H9 (cell line): Measurements from ENCODE around the gene TTLL1. TPM values are rescaled to one million over a fixed set of nuclear protein-coding genes. Genes with fewer than 3 reads are reported as not detected.

Source experiments
- DNase-seq: peaks from one replicate; pipeline ENCODE4 v3.0.0-alpha.2; 2017
- H2AFZ ChIP-seq: one replicate; pipeline ENCODE4 v1.6.1; 2013; ENCODE audit warnings: mild to moderate bottlenecking, low read length, control low read depth, moderate library complexity
- H2AK5ac ChIP-seq: 2 replicates; pipeline ENCODE4 v1.6.1; 2013; ENCODE audit warnings: low read length, control low read depth, mixed read lengths; ENCODE audit not compliant: insufficient read length
- H2BK120ac ChIP-seq: one replicate; pipeline ENCODE4 v1.6.1; 2013; ENCODE audit warnings: low read depth, mild to moderate bottlenecking, low read length, control low read depth, inconsistent platforms; ENCODE audit not compliant: poor library complexity, severe bottlenecking
- H2BK12ac ChIP-seq: 2 replicates; pipeline ENCODE4 v1.6.1; 2013; ENCODE audit warnings: low read length, control low read depth, mixed read lengths, low read depth; ENCODE audit not compliant: insufficient read length
- H2BK15ac ChIP-seq: 2 replicates; pipeline ENCODE4 v1.6.1; 2013; ENCODE audit warnings: low read depth, low read length, control low read depth
- H2BK20ac ChIP-seq: one replicate; pipeline ENCODE4 v1.6.1; 2013; ENCODE audit warnings: low read depth, mild to moderate bottlenecking, low read length, control low read depth, inconsistent platforms; ENCODE audit not compliant: poor library complexity, severe bottlenecking
- H2BK5ac ChIP-seq: 2 replicates; pipeline ENCODE4 v1.6.1; 2013; ENCODE audit warnings: low read length, control low read depth, mixed read lengths; ENCODE audit not compliant: insufficient read length
- H3K14ac ChIP-seq: 2 replicates; pipeline ENCODE4 v1.6.1; 2013; ENCODE audit warnings: low read length, control low read depth; ENCODE audit not compliant: insufficient read depth
- H3K18ac ChIP-seq: 2 replicates; pipeline ENCODE4 v1.6.1; 2013; ENCODE audit warnings: low read depth, mild to moderate bottlenecking, mixed read lengths, low read length, control low read depth; ENCODE audit not compliant: insufficient read length
- H3K23ac ChIP-seq: 2 replicates; pipeline ENCODE4 v1.6.1; 2013; ENCODE audit warnings: low read length, control low read depth, mixed read lengths, low read depth; ENCODE audit not compliant: insufficient read length
- H3K23me2 ChIP-seq: 2 replicates; pipeline ENCODE4 v1.6.1; 2013; ENCODE audit warnings: low read depth, mild to moderate bottlenecking, mixed read lengths, low read length, control low read depth; ENCODE audit not compliant: insufficient read length, poor library complexity, severe bottlenecking
- H3K27ac ChIP-seq: 2 replicates; pipeline ENCODE4 v1.5.1; 2013; ENCODE audit warnings: low read length, control low read depth, mixed read lengths, low read depth; ENCODE audit not compliant: insufficient read length
- H3K27me3 ChIP-seq: 2 replicates; pipeline ENCODE4 v1.6.1; 2013; ENCODE audit warnings: low read length, control low read depth, inconsistent platforms; ENCODE audit not compliant: insufficient read depth
- H3K4ac ChIP-seq: 2 replicates; pipeline ENCODE4 v1.6.1; 2013; ENCODE audit warnings: low read depth, mild to moderate bottlenecking, control low read depth, inconsistent platforms, low read length, moderate library complexity
- H3K4me1 ChIP-seq: 2 replicates; pipeline ENCODE4 v1.6.1; 2013; ENCODE audit warnings: low read length, control low read depth, inconsistent platforms; ENCODE audit not compliant: insufficient read depth
- H3K4me2 ChIP-seq: 2 replicates; pipeline ENCODE4 v1.6.1; 2013; ENCODE audit warnings: low read length, control low read depth, mixed read lengths; ENCODE audit not compliant: insufficient read length, insufficient read depth
- H3K56ac ChIP-seq: 2 replicates; pipeline ENCODE4 v1.6.1; 2013; ENCODE audit warnings: low read depth, mild to moderate bottlenecking, mixed read lengths, low read length, control low read depth; ENCODE audit not compliant: insufficient read length
- H3K79me1 ChIP-seq: 2 replicates; pipeline ENCODE4 v1.6.1; 2013; ENCODE audit warnings: low read depth, mild to moderate bottlenecking, moderate library complexity, low read length, control low read depth, inconsistent platforms; ENCODE audit not compliant: insufficient read depth, poor library complexity, severe bottlenecking
- H3K79me2 ChIP-seq: 2 replicates; pipeline ENCODE4 v1.6.1; 2013; ENCODE audit warnings: low read length, control low read depth, inconsistent platforms; ENCODE audit not compliant: insufficient read depth
- H3K9ac ChIP-seq: 2 replicates; pipeline ENCODE4 v1.6.1; 2013; ENCODE audit warnings: low read length, control low read depth, mixed read lengths; ENCODE audit not compliant: insufficient read length; ENCODE audit errors: extremely low read depth
- H3K9me3 ChIP-seq: one replicate; pipeline ENCODE4 v1.6.1; 2013; ENCODE audit warnings: low read depth, low read length, inconsistent platforms; ENCODE audit not compliant: control insufficient read depth
- H3T11ph ChIP-seq: one replicate; pipeline ENCODE4 v1.6.1; 2013; ENCODE audit warnings: mild to moderate bottlenecking, low read length, control low read depth, inconsistent platforms
- H4K20me1 ChIP-seq: one replicate; pipeline ENCODE4 v1.6.1; 2013; ENCODE audit not compliant: control insufficient read depth, insufficient read length, insufficient read depth
- H4K5ac ChIP-seq: 2 replicates; pipeline ENCODE4 v1.6.1; 2013; ENCODE audit warnings: low read depth, mild to moderate bottlenecking, mixed read lengths, low read length, control low read depth; ENCODE audit not compliant: insufficient read length
- H4K8ac ChIP-seq: replicated peaks from 2 replicates; pipeline ENCODE4 v1.6.1; 2013; ENCODE audit warnings: low read length, control low read depth, mixed read lengths, low read depth; ENCODE audit not compliant: insufficient read length
- H4K91ac ChIP-seq: 2 replicates; pipeline ENCODE4 v1.6.1; 2013; ENCODE audit warnings: low read depth, mild to moderate bottlenecking, moderate library complexity, mixed read lengths, low read length, control low read depth; ENCODE audit not compliant: insufficient read length
- H3K27ac Mint-ChIP-seq, 3 experiments: 2 replicates in 2 of 3; 3 replicates in 1 of 3; pipeline ENCODE4 v1.8.0; 2020 to 2021; ENCODE audit warnings: mixed read lengths in 3 of 3, mild to moderate bottlenecking in 1 of 3, moderate library complexity in 1 of 3
- H3K27me3 Mint-ChIP-seq: 2 replicates; pipeline ENCODE4 v1.8.0; 2021; ENCODE audit warnings: low read depth, mild to moderate bottlenecking, moderate library complexity, mixed read lengths
- H3K36me3 Mint-ChIP-seq, 3 experiments: 2 replicates in 2 of 3; 3 replicates in 1 of 3; pipeline ENCODE4 v1.8.0; 2020 to 2021; ENCODE audit warnings: low read depth in 3 of 3, mixed read lengths in 3 of 3; ENCODE audit not compliant: insufficient read depth in 1 of 3
- H3K4me1 Mint-ChIP-seq, 2 experiments: 2 replicates each; pipeline ENCODE4 v1.8.0; 2020; ENCODE audit warnings: mixed read lengths in 2 of 2
- H3K4me3 Mint-ChIP-seq, 2 experiments: 2 replicates in 1 of 2; 3 replicates in 1 of 2; pipeline ENCODE4 v1.8.0; 2020 to 2021; ENCODE audit warnings: mild to moderate bottlenecking in 2 of 2, mixed read lengths in 2 of 2, moderate library complexity in 1 of 2
- H3K9me3 Mint-ChIP-seq, 2 experiments: 2 replicates in 1 of 2; 3 replicates in 1 of 2; pipeline ENCODE4 v1.8.0; 2020; ENCODE audit warnings: mild to moderate bottlenecking in 2 of 2, mixed read lengths in 2 of 2, moderate library complexity in 1 of 2
- CTCF ChIP-seq: fragments of 200-600 bp; sonication (generic); conservative IDR thresholded peaks from 3 replicates; pipeline ENCODE4 v1.8.0; 2021; ENCODE audit warnings: antibody characterized with exemption, mild to moderate bottlenecking
- WGBS: extraction: QIAGEN DNeasy Blood & Tissue Kit; methylation state at CpG from one replicate; pipeline ENCODE4 v1.1.7; 2013; ENCODE audit warnings: missing lambda C conversion rate, low lambda C conversion rate, mixed read lengths; ENCODE audit not compliant: insufficient read length; ENCODE audit errors: extremely low coverage; 5-methylcytosine and 5-hydroxymethylcytosine counted together
- total RNA-seq: library from RNA; stranded (reverse); gene quantifications from 2 replicates; pipeline ENCODE4 v1.2.1, GENCODE V29; 2021

TTLL1 gene
- total RNA-seq, 1 experiment from 2014 or later: 4.1 TPM

GRCh38 chr22:43057641-43058040 lies 31.6 kb downstream of the TTLL1 start:
- Mint-ChIP-seq H3K4me1 (peaks cover 0 to 7% of the 10 kb centered on the region in 2 experiments; a peak in 1 of 4 replicates), H3K4me3 (no peak overlapping the region), H3K9me3 (no peaks in the 10 kb centered on the region), H3K27ac (peak overlapping the region in 1 of 3 experiments; percentile 96; a peak in 1 of 7 replicates), H3K27me3 (no peaks in the 10 kb centered on the region), H3K36me3 (no peaks in the 10 kb centered on the region; a peak in 1 of 7 replicates)
- Histone ChIP-seq H3K4ac (no peak overlapping the region), H2BK5ac (no peak overlapping the region), H3K4me2 (no peak overlapping the region), H3K27ac (no peak overlapping the region), H2BK120ac (no peak overlapping the region), H3K4me1 (no peaks in the 10 kb centered on the region), H3K18ac (no peak overlapping the region), H2AFZ (no peak overlapping the region), H3K14ac (no peak overlapping the region), H3K23ac (no peak overlapping the region), H3T11ph (no peak overlapping the region), H2BK12ac (no peak overlapping the region), H3K79me1 (no peaks in the 10 kb centered on the region), H3K23me2 (no peaks in the 10 kb centered on the region), H2BK15ac (no peak overlapping the region), H3K56ac (no peak overlapping the region), H4K5ac (no peak overlapping the region), H2AK5ac (no peak overlapping the region), H3K9me3 (no peaks in the 10 kb centered on the region), H4K91ac (no peak overlapping the region), H2BK20ac (no peak overlapping the region), H3K9ac (no peak overlapping the region), H4K8ac (no peak overlapping the region), H3K79me2 (no peaks in the 10 kb centered on the region), H3K27me3 (no peaks in the 10 kb centered on the region), H4K20me1 (no peaks in the 10 kb centered on the region)
- no peak for DNase-seq
- no peak for TF ChIP-seq CTCF
- no CpG with 5 or more reads among the region's 7 CpGs for WGBS
